GM19468 (cell line): ENCODE results near the gene ADK.
"Not testable (repeated sequence)": the region's sequence is repeated elsewhere in the genome, so short reads cannot be mapped to it uniquely, and the experiment has no call there.

Source experiments
- ATAC-seq: cut with Tn5 transposase; IDR thresholded peaks from one replicate; pipeline ENCODE4 v1.9.1; 2021; ENCODE audit warnings: mild to moderate bottlenecking, moderate library complexity, moderate number of reproducible peaks; ENCODE audit not compliant: unreplicated experiment; ENCODE audit errors: extremely low read depth

The ADK gene

DNA sequence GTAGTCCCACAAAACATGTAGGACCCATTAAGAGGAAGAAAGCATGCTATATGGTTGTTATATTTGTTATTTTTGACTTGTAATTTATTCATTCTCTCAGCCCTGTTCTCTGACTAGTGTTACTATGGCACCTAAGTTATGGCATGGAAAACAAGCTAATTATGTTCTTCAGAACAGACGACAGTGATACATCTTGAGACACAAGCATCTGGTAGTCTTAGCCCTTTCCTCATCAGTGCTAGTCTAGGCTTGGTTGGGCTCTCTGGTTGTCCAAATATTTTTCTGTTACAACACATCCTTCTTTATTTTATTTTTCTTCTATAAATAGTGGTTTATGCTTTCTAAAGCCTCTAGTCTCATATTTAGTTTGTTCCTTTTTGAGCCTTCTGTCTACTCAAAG is 367.0 kb downstream of the ADK start:
- no peak for ATAC-seq

DNA sequence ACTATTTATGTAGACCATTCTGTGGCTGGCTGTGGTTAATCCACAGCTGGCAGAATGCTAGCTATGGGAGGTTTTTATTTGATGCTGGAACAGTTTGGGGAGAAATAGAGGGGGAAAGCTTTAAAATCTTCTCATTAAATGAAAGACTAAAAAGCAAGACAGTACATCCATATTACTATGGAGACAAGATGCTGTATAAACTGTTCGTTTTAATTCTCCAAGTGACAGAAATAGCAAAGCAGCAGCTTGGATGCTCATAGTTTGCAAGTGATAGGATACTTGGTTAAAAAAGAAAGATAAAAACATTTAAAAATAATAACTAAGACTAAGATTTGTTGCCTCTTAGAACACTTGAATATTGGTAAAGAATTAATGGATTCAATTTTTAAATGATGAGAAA is 370.5 kb downstream of the ADK start:
- ATAC-seq: no peak

DNA sequence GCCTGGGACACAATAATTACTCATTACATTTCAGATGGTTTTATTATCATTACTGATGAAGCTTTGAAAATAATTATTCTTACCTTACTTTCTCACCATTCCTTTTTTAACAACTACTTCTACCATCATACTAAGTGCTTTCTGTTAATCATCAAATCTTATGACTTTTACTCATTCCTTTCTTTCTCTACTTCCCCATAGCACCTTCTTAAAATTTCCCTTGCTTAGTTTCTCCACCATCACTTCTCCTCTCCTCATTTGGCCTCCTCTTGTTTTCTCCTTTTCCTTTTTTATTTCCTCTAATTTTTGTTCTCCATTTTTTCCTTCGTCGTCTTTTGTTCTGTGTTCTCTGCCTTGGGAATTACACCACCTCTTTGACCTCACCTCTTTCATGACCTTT is 372.2 kb downstream of the ADK start:
- no peak for ATAC-seq

DNA sequence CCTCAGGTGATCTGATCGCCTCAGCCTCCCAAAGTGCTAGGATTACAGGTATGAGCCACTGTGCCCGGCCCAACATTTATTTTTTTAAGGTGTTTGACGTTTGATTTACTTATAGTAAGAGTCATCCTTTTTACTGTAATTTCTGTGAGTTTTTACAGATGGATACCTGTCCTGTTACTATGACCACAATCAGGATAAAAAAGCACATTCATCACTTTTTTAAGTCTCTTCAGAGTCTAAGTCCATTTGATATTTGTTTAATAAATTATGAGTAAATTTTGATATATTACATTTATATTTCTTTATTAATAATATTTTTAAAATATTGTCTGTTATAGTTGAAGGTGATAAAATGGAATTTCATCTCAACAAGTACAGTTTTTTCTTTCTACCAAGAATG is 374.9 kb downstream of the ADK start:
- ATAC-seq: no peak

DNA sequence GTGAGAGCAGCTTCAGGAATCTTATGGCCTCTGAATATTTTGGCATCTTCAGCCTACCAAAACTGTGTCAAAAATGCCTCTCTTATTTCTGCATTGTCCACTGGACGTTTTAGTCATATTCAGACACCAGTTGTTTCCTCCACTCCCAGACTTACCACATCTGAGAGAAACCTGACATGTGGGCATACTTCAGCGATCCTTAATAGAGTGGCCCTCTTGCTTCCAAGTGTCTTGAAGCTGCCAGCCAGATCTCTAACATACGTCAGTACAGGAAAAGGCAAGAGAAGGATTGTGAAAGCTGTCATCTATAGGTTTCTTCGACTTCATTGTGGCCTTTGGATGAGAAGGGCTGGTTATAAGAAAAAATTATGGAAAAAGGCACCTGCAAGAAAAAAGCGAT is 376.6 kb downstream of the ADK start:
- ATAC-seq: not testable (repeated sequence)

DNA sequence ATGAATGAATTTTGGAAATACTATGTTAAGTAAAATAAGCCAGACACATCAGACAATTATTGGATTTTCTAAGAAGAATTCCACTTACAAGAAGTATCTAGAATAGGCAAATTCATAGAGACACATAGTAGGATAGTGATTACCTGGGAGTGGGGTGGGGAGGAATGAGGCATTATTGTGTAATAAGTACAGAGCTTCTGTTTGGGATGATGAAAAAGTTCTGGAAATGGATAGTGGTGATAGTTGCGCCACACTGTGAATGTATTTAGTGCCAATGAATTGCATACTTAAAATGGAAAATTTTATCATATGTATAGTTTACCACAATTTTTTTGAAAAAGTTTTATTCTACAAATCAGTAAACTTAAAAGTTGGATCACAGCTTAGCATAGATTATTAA is 378.2 kb downstream of the ADK start:
- no peak for ATAC-seq

DNA sequence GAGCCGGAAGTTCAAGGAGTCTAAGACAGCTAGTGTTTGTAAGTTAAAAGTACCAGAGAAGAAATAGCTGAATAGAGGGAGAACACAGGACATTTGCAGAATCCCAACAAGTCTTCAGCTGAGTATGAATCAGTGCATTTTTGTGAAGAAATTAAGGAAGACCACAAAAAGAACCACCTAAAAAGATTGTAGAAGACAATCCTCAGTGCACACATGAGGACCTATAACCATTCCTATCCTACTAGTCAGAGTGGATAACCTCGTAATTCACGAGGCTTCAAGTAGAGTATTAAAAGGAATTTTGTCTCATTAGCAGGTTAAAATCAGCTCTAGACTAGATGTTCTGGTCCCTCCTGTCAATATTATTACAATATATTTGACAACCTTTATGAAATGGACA is 380.0 kb downstream of the ADK start:
- ATAC-seq: no peak

DNA sequence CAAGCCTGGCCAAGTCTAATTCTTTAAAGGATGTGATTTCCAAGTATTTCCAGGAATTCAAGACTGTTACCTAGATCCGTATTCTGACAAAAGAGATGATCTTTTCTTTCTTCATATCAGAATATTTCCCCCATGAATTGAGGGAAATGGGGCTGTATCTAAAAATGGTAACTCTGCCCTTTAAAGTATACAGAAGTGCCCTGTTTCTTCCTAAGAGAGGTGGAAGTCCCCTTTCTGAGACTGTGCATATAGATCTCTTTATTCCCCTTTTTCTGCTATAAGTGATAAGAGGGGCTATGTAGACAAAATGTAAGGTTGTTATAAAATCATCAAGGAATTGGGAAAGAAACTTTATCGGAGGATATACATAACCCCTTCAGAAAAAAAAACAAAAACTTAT is 388.3 kb downstream of the ADK start:
- ATAC-seq: no peak

DNA sequence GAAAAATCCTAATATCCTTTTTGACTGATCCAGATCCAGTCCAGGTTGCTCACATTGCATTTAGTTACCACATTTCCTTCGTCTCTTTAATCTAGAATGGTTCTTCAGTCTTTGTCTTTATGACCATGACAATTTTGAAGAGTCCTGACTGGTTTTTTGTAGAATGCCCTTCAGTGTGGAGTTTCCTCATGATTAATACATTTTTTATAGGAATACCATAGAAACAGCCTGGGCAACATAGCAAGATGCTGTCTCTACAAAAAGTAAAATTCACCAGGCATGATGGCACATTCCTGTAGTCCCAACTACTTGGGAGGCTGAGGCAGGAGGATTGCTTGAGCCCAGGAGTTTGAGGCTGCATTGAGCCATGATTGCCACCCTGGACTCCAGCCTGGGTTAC is 390.4 kb downstream of the ADK start:
- no peak for ATAC-seq

DNA sequence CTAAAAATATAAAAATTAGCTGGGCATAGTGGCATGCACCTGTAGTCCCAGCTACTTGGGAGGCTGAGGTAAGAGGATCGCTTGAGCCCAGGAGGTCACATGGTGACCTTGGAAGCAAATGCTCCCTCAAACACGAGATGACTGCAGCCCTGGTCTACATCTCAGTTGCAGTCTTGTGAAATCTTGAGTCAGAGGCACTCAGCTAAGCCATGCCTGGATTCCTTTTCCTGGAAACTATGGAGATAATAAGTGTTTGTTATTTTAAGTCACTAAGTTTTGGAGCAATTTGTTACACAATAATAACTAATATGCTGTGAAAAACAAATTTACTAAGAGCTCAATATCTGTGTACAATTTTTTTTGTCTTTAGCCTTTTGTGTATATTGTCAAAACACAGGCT is 391.1 kb downstream of the ADK start:
- ATAC-seq: no peak

DNA sequence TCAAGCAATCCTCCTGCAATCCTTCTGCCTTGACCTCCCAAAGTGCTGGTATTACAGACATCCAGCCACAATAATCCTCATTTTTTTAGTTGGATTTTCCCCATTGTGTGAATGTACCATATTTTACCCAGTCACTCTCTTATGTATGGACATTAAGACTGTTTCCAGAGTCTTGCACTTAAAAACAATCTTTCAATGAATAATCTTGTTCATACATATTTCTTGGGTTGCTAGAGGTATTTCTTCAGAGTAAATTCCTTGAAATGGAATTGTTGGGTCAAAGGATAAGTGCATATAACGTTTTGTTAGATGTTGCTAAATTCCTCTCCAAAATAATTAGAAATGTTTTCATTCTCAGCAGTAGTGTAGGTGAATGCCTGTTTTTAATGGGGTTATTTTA is 392.3 kb downstream of the ADK start:
- no peak for ATAC-seq

DNA sequence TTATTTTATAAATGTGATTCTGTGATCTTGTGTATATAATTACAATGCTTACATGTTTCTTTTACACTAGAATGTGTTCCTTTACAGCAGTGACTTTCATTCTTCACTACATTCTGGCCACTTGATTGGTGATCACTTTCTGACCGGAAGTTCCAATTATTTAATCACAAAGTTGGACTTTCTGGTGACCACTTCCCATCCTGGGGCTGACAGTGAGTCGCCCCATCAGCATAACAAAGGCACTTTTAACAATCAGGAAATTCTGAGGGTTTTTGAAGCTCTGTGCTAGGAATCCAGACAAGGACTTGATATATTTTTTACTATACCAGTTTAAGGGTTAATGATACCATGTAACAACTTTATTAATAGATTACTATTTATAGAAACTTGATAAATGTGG is 393.1 kb downstream of the ADK start:
- ATAC-seq: no peak

DNA sequence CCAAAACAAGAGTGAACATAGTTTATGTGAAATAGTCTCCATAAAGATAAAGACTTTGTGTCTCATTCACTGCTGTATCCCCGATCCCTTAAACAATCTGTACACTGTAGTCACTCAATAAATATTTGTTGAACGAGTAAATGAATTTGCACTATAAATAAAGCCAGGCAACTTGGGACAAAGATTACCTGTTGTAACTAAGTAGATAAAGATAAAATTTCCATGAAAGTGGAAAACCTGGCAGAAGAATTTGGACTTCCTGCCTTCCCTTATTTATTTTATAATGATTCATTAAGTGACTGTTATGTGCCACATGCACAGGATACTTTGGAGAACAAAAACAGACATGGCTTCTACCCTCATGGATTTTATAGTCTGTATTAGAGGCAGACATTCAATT is 397.7 kb downstream of the ADK start:
- no peak for ATAC-seq

DNA sequence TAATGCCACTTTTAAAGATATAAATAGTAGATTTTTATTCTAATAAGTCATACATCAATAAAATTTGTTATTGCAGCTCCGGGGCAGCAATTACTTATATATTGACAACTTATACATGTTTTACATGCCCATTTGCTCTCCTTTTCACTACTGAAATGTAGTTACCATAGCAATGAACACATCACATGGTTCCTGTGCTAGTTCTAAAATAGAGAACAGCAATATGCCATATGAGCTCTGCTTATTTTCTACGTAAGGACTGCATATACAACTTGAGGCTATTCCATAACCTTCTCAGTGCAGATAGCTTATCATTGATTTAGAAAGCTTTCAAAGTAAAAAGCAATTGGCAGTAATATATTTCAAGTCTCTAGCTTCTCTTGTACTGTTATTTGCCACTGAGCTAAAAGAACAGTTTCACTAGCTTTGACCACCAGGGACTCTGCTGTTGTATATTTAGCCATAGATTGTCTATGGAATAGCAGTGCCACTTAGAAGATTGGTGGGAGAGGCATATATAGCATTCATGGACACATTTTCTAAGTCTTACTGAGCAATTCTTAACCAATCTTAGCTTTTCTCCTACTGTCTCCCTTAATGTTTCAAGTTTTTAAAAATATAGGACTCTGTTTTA is 405.2 kb downstream of the ADK start:
- no peak for ATAC-seq

DNA sequence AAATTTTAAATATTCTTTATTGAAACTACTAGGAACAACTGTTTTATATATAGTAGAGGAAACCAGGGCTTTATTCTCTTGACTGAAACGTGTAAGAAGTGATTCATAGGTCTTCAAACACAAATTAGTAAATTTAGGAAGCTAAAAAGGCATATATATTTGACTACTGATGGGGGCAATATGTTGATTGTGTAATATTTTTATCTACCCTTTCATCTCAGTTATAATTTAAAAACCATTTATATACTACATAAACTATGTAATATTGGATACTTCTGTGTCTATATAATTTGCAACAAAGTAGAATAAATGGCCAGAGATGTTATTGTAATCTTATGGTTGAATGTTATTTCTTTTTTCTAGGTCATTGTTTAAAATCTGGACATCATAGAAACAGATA is 406.1 kb downstream of the ADK start:
- no peak for ATAC-seq

DNA sequence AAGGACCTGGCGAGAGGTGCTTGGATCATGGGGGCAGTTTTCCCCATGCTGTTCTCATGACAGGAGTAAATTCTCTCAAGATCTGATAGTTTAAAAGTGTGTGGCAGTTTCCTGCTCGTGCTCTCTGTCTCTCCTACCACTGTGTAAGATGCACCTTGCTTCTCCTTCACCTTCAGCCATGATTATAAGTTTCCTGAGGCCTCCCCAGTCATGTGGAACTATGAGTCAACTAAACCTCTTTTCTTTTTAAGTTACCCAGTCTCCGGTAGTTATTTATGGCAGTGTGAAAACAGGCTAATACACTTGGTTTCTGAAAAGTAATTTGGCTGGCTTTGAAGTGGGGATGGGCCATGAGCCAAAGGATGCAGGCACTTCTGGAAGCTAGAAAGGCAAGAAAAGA is 407.4 kb downstream of the ADK start:
- ATAC-seq: no peak

DNA sequence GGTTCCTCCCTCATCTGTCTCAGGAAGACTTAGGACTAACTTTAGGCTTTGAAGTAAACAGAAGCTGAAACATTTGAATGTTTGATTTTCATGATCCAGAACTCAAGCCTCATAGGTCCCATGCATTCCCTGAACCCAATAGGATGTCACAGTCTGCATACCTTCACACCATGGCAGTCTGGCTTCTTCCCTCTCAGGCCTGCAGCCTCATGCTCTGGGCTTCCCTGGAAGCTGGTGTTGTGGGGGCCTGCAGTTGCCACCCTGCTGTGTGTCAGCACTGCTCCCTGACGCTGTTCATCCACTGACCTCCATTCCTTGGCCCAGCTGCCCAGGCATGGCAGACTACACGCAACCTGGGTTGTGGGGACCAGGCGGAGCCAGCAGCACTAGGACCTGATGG is 407.9 kb downstream of the ADK start:
- ATAC-seq: no peak

DNA sequence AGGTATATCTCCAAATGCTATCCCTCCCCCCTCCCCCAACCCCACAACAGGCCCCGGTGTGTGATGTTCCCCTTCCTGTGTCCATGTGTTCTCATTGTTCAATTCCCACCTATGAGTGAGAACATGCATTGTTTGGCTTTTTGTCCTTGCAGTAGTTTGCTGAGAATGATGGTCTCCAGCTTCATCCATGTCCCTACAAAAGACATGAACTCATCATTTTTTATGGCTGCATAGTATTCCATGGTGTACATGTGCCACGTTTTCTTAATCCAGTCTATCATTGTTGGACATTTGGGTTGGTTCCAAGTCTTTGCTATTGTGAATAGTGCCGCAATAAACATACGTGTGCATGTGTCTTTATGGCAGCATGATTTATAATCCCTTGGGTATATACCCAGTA is 417.9 kb downstream of the ADK start:
- ATAC-seq: not testable (repeated sequence)

DNA sequence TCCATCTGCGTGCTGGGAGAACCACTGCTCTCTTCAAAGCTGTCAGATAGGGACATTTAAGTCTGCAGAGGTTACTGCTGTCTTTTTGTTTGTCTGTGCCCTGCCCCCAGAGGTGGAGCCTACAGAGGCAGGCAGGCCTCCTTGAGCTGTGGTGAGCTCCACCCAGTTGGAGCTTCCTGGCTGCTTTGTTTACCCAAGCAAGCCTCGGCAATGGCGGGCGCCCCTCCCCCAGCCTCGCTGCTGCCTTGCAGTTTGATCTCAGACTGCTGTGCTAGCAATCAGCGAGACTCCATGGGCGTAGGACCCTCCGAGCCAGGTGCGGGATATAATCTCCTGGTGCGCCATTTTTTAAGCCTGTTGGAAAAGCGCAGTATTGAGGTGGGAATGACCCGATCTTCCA is 422.5 kb downstream of the ADK start:
- ATAC-seq: not testable (repeated sequence)

DNA sequence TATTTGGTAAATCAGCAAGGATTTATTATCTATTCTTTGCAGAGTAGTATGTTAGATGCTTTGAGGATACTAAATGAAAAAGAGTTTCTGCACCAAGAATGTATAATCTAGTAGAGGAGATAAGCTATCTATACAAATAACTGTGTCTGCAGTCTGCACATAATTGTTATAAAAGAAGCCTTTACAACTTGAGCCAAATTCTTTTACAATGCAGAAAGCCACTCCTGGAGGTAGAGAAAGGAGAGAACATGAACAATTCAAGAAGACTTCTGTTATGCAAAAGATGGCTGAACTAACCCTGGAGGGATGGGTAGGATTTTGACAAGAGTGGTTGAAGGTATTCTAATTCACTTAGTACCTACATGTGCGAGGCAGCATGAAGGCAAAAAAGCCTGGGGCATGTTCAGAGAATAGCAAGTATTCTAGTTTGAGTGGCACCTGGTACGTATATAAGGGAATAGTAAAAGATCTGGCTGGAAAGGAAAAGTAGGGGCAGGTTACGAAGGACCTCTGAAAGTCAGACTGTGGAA is 424.2 kb downstream of the ADK start:
- no peak for ATAC-seq

DNA sequence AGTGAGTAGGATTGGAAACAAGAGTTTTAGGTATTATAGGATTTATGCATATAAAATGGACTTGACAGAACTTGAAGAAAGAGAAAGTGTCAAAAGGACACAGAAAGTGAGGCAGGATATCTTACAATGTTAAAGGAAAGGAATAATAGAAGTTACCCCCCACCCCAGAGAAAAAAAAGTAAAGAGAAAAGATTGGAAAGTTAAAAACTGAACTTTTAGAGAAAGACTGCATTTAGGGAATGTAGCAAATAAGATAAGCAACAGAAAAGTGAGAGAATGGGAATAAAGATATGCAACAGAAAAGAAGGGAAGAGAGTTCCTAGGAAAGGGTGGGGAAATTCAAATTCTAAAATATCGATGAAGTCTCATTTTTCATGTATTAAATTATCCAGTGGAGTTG is 424.9 kb downstream of the ADK start:
- ATAC-seq: no peak

DNA sequence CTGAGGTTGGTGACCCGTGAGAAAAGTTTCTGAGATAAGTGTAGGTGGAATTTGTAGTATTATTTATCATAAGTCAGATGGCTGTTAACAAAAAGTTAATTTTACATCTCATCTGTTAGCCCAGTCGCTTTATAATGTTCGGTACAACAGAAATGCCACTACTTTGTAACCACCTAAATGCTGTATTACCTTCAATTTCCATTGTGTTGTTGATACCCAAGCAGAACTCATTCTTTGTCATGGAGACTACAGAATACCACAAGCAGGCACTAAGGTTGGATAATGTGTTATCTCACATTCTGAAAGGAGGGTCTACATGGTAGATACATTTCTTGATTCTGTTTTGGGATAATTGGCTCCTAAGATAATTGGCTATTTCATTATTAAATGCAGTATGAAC is 425.6 kb downstream of the ADK start:
- ATAC-seq: no peak

DNA sequence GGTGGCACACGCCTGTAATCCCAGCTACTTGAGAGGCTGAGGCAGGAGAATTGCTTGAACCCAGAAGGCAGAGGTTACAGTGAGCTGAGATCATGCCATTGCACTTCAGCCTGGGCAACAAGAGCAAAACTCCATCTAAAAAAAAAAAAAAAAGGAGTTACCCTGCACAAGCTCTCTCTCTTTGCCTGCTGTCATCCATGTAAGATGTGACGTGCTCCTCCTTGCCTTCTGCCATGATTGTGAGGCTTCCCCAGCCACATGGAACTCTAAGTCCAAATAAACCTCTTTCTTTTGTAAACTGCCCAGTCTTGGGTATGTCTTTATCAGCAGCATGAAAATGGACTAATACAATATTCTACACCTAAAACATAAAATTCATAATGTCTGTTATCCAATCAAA is 429.4 kb downstream of the ADK start:
- ATAC-seq: not testable (repeated sequence)
